ENCODE results near the gene CLSTN1. TPM values are rescaled to one million over a fixed set of nuclear protein-coding genes. Genes with fewer than 3 reads are reported as not detected.

CLSTN1 gene
- total and polyA plus RNA-seq, 2 donors: 59.6 to 90.6 TPM

- Histone ChIP-seq H3K4me3 (ENCODE audit: low read depth, low read length) (no peak overlapping the region), H3K36me3 (ENCODE audit: insufficient read depth) (peaks cover 6% of the 10 kb centered on the region), H3K27ac (ENCODE audit: low read depth) (no peak overlapping the region), H3K4me1 (ENCODE audit: insufficient read depth) (no peaks in the 10 kb centered on the region)
- WGBS: 92% methylated on average over 7 of the region's 7 CpGs
- DNase-seq (ENCODE audit: extremely low spot score): no peak
Observed at GRCh38 chr1:9746651-9747050, 77.1 kb downstream of the CLSTN1 start.

GRCh38 chr1:9746211-9746610, 77.6 kb downstream of the CLSTN1 start:
- H3K27ac ChIP-seq (ENCODE audit: low read depth): no peak overlapping the region
- H3K4me3 ChIP-seq (ENCODE audit: low read depth, low read length): no peak overlapping the region
- WGBS: 89% methylated on average over 3 of the region's 3 CpGs
- H3K36me3 ChIP-seq (ENCODE audit: insufficient read depth): peaks cover 6% of the 10 kb centered on the region
- H3K4me1 ChIP-seq (ENCODE audit: insufficient read depth): no peaks in the 10 kb centered on the region
- DNase-seq (ENCODE audit: extremely low spot score): no peak

- H3K36me3 ChIP-seq (ENCODE audit: insufficient read depth): peaks cover 9% of the 10 kb centered on the region
- no peak for DNase-seq (ENCODE audit: extremely low spot score)
- no peak overlapping the region for H3K4me3 ChIP-seq (ENCODE audit: low read depth, low read length)
- no peak overlapping the region for H3K27ac ChIP-seq (ENCODE audit: low read depth)
- WGBS: 94% methylated on average over 28 of the region's 28 CpGs
- H3K4me1 ChIP-seq (ENCODE audit: insufficient read depth): no peaks in the 10 kb centered on the region
Observed at GRCh38 chr1:9744106-9744799, 79.5 kb downstream of the CLSTN1 start.

- no peak overlapping the region for H3K27ac ChIP-seq (ENCODE audit: low read depth)
- peaks cover 6% of the 10 kb centered on the region for H3K36me3 ChIP-seq (ENCODE audit: insufficient read depth)
- DNase-seq (ENCODE audit: extremely low spot score): no peak
- no peak overlapping the region for H3K4me3 ChIP-seq (ENCODE audit: low read depth, low read length)
- no peaks in the 10 kb centered on the region for H3K4me1 ChIP-seq (ENCODE audit: insufficient read depth)
- WGBS: 88% methylated on average over 10 of the region's 10 CpGs
Observed at GRCh38 chr1:9737671-9738070, 86.1 kb downstream of the CLSTN1 start.

GRCh38 chr1:9737057-9737456, 86.7 kb downstream of the CLSTN1 start:
- no peak for DNase-seq (ENCODE audit: extremely low spot score)
- Histone ChIP-seq H3K27ac (ENCODE audit: low read depth) (no peak overlapping the region), H3K4me3 (ENCODE audit: low read depth, low read length) (no peak overlapping the region), H3K36me3 (ENCODE audit: insufficient read depth) (peaks cover 6% of the 10 kb centered on the region), H3K4me1 (ENCODE audit: insufficient read depth) (no peaks in the 10 kb centered on the region)
- WGBS: 82% methylated on average over 9 of the region's 9 CpGs

- Histone ChIP-seq H3K4me3 (ENCODE audit: low read depth, low read length) (no peak overlapping the region), H3K36me3 (ENCODE audit: insufficient read depth) (peaks cover 6% of the 10 kb centered on the region)
- 91% methylated on average over 5 of the region's 5 CpGs for WGBS
Observed at GRCh38 chr1:9736241-9736640, 87.5 kb downstream of the CLSTN1 start.

GRCh38 chr1:9735800-9736199, 88.0 kb downstream of the CLSTN1 start:
- WGBS: 94% methylated on average over 19 of the region's 19 CpGs
- no peak overlapping the region for H3K27ac ChIP-seq (ENCODE audit: low read depth)
- H3K36me3 ChIP-seq (ENCODE audit: insufficient read depth): peaks cover 3% of the 10 kb centered on the region
- no peak overlapping the region for H3K4me3 ChIP-seq (ENCODE audit: low read depth, low read length)
- no peaks in the 10 kb centered on the region for H3K4me1 ChIP-seq (ENCODE audit: insufficient read depth)
- no peak for DNase-seq (ENCODE audit: extremely low spot score)

More at GRCh38 chr1:9736241-9736640, 87.5 kb downstream of the CLSTN1 start:
- Histone ChIP-seq H3K4me1 (ENCODE audit: insufficient read depth) (no peaks in the 10 kb centered on the region), H3K27ac (ENCODE audit: low read depth) (no peak overlapping the region)
- no peak for DNase-seq (ENCODE audit: extremely low spot score)

GRCh38 chr1:9733160-9733789, 90.5 kb downstream of the CLSTN1 start:
- 96% methylated on average over 14 of the region's 14 CpGs for WGBS

GRCh38 chr1:9732123-9732971, 91.4 kb downstream of the CLSTN1 start:
- WGBS: 93% methylated on average over 18 of the region's 18 CpGs
- peaks cover 6% of the 10 kb centered on the region for H3K36me3 ChIP-seq (ENCODE audit: insufficient read depth)

More at GRCh38 chr1:9733160-9733789, 90.5 kb downstream of the CLSTN1 start:
- Histone ChIP-seq H3K4me3 (ENCODE audit: low read depth, low read length) (no peak overlapping the region), H3K4me1 (ENCODE audit: insufficient read depth) (no peaks in the 10 kb centered on the region), H3K36me3 (ENCODE audit: insufficient read depth) (peaks cover 6% of the 10 kb centered on the region), H3K27ac (ENCODE audit: low read depth) (no peak overlapping the region)
- no peak for DNase-seq (ENCODE audit: extremely low spot score)

GRCh38 chr1:9731561-9731960, 92.2 kb downstream of the CLSTN1 start:
- DNase-seq (ENCODE audit: extremely low spot score): no peak
- peaks cover 6% of the 10 kb centered on the region for H3K36me3 ChIP-seq (ENCODE audit: insufficient read depth)
- no peak overlapping the region for H3K4me3 ChIP-seq (ENCODE audit: low read depth, low read length)
- no peak overlapping the region for H3K27ac ChIP-seq (ENCODE audit: low read depth)
- WGBS: 95% methylated on average over 18 of the region's 18 CpGs
- H3K4me1 ChIP-seq (ENCODE audit: insufficient read depth): no peaks in the 10 kb centered on the region

More at GRCh38 chr1:9732123-9732971, 91.4 kb downstream of the CLSTN1 start:
- DNase-seq (ENCODE audit: extremely low spot score): no peak
- no peak overlapping the region for H3K4me3 ChIP-seq (ENCODE audit: low read depth, low read length)
- no peaks in the 10 kb centered on the region for H3K4me1 ChIP-seq (ENCODE audit: insufficient read depth)
- H3K27ac ChIP-seq (ENCODE audit: low read depth): no peak overlapping the region

GRCh38 chr1:9731051-9731537, 92.7 kb downstream of the CLSTN1 start:
- Histone ChIP-seq H3K36me3 (ENCODE audit: insufficient read depth) (peaks cover 5% of the 10 kb centered on the region), H3K27ac (ENCODE audit: low read depth) (no peak overlapping the region), H3K4me1 (ENCODE audit: insufficient read depth) (no peaks in the 10 kb centered on the region), H3K4me3 (ENCODE audit: low read depth, low read length) (no peak overlapping the region)
- DNase-seq (ENCODE audit: extremely low spot score): no peak
- WGBS: 96% methylated on average over 31 of the region's 31 CpGs

- Histone ChIP-seq H3K27ac (ENCODE audit: low read depth) (no peak overlapping the region), H3K36me3 (ENCODE audit: insufficient read depth) (peaks cover 5% of the 10 kb centered on the region), H3K4me1 (ENCODE audit: insufficient read depth) (no peaks in the 10 kb centered on the region), H3K4me3 (ENCODE audit: low read depth, low read length) (no peak overlapping the region)
- DNase-seq (ENCODE audit: extremely low spot score): no peak
- 85% methylated on average over 45 of the region's 45 CpGs for WGBS
Observed at GRCh38 chr1:9730096-9730901, 93.5 kb downstream of the CLSTN1 start.

- DNase-seq (ENCODE audit: extremely low spot score): no peak
- H3K27ac ChIP-seq (ENCODE audit: low read depth): no peak overlapping the region
- no peaks in the 10 kb centered on the region for H3K4me1 ChIP-seq (ENCODE audit: insufficient read depth)
- no peak overlapping the region for H3K4me3 ChIP-seq (ENCODE audit: low read depth, low read length)
- WGBS: 92% methylated on average over 12 of the region's 12 CpGs
- H3K36me3 ChIP-seq (ENCODE audit: insufficient read depth): peaks cover 5% of the 10 kb centered on the region
Observed at GRCh38 chr1:9729523-9729922, 94.2 kb downstream of the CLSTN1 start.

Measured in urinary bladder (tissue), 4 donors.